ENCODE measurements around the gene ST8SIA6. TPM values are rescaled to one million over a fixed set of nuclear protein-coding genes. Genes with fewer than 3 reads are reported as not detected.

Gene ST8SIA6
- total RNA-seq, 2 donors from 2014 or later: 0.33 to 1.1 TPM

DNA sequence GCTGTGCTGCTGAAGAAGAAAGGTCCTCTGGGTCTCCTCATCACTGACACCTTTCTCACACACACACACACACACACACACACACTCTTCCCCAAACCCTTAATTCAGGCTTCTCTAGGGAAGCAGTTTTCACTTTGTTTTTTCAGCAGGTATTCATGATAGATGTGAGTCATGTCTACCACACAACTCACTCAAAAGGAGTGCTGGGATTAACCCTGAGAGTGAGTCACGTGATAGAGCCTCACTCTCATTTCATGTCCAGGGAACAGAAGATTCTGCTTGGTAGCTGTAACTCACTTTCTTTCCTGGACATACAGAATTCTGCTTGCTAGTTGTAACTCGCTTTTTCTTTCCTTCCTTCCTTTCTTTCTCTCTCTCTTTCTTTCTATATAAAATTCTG lies 181.0 kb downstream of the ST8SIA6 start:
- peaks cover 29% of the 10 kb centered on the region for H3K9me3 ChIP-seq (ENCODE audit: control insufficient read depth, low read length)
- H3K27me3 ChIP-seq (ENCODE audit: control insufficient read depth, insufficient read depth, low read length, poor library complexity, severe bottlenecking): no peaks in the 10 kb centered on the region
- H3K4me1 ChIP-seq (ENCODE audit: control insufficient read depth, insufficient read depth, low read length): no peaks in the 10 kb centered on the region
- H3K27ac Mint-ChIP-seq: no peak overlapping the region
- H3K27me3 Mint-ChIP-seq (ENCODE audit: insufficient read depth): no peaks in the 10 kb centered on the region
- TF ChIP-seq, protein P1, sequence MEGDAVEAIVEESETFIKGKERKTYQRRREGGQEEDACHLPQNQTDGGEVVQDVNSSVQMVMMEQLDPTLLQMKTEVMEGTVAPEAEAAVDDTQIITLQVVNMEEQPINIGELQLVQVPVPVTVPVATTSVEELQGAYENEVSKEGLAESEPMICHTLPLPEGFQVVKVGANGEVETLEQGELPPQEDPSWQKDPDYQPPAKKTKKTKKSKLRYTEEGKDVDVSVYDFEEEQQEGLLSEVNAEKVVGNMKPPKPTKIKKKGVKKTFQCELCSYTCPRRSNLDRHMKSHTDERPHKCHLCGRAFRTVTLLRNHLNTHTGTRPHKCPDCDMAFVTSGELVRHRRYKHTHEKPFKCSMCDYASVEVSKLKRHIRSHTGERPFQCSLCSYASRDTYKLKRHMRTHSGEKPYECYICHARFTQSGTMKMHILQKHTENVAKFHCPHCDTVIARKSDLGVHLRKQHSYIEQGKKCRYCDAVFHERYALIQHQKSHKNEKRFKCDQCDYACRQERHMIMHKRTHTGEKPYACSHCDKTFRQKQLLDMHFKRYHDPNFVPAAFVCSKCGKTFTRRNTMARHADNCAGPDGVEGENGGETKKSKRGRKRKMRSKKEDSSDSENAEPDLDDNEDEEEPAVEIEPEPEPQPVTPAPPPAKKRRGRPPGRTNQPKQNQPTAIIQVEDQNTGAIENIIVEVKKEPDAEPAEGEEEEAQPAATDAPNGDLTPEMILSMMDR (conservative IDR thresholded peaks at IDR 0.05): no peak
- peaks cover 1% of the 10 kb centered on the region for H3K4me1 Mint-ChIP-seq
- peak; percentile 49 for DNase-seq
- no peaks in the 10 kb centered on the region for H3K36me3 ChIP-seq (ENCODE audit: control insufficient read depth, insufficient read depth, low read length)
- H3K9me3 Mint-ChIP-seq: peaks cover 27% of the 10 kb centered on the region
- 85 to 94% methylated on average over 2 of the region's 2 CpGs for WGBS, 2 experiments (ENCODE audit: insufficient coverage in 1 of 2, insufficient read length in 1 of 2)
- H3K27ac ChIP-seq (ENCODE audit: low read depth, low read length): no peak overlapping the region
- no peak overlapping the region for H3K4me3 ChIP-seq (ENCODE audit: low read length)
- no peak overlapping the region for H3K4me3 Mint-ChIP-seq
- peaks cover 2% of the 10 kb centered on the region for H3K36me3 Mint-ChIP-seq (ENCODE audit: low read depth)
- H3K9ac ChIP-seq (ENCODE audit: extremely low read depth, low read length, poor library complexity, severe bottlenecking): no peak overlapping the region

DNA sequence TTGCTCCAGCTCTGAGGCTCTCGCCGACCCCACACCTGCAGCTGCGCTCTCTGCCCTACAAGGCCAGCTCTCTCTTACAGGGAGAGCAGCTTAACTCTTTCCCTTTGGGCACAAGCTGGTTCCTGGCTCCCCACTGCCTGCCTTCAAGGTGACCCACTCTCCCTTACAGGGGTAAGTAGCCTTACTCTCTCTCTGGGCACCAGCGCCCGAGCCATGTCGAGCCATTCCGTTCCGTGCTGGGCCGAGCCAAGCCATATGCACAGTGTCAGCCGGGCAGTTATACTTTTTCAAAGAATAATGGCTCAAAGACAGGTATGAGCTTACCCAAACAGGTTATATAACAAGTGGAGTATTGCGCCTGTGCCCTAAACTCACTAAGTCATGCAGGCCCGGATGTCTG lies 181.7 kb downstream of the ST8SIA6 start:
- Histone ChIP-seq H3K27ac (ENCODE audit: low read depth, low read length) (no peak overlapping the region), H3K4me1 (ENCODE audit: control insufficient read depth, insufficient read depth, low read length) (no peaks in the 10 kb centered on the region), H3K27me3 (ENCODE audit: control insufficient read depth, insufficient read depth, low read length, poor library complexity, severe bottlenecking) (no peaks in the 10 kb centered on the region), H3K4me3 (ENCODE audit: low read length) (no peak overlapping the region), H3K9ac (ENCODE audit: extremely low read depth, low read length, poor library complexity, severe bottlenecking) (no peak overlapping the region), H3K9me3 (ENCODE audit: control insufficient read depth, low read length) (peaks cover 22% of the 10 kb centered on the region), H3K36me3 (ENCODE audit: control insufficient read depth, insufficient read depth, low read length) (no peaks in the 10 kb centered on the region)
- H3K4me1 Mint-ChIP-seq: peaks cover 1% of the 10 kb centered on the region
- H3K9me3 Mint-ChIP-seq: peaks cover 23% of the 10 kb centered on the region
- H3K4me3 Mint-ChIP-seq: no peak overlapping the region
- WGBS, 2 experiments (ENCODE audit: insufficient coverage in 1 of 2, insufficient read length in 1 of 2): 91 to 99% methylated on average over 6 to 12 of the region's 12 CpGs
- peak; percentile 42 for DNase-seq
- no peak overlapping the region for H3K27ac Mint-ChIP-seq
- H3K36me3 Mint-ChIP-seq (ENCODE audit: low read depth): peaks cover 2% of the 10 kb centered on the region
- TF ChIP-seq, protein P1 (conservative IDR thresholded peaks at IDR 0.05): no peak
- no peaks in the 10 kb centered on the region for H3K27me3 Mint-ChIP-seq (ENCODE audit: insufficient read depth)

Other genes with a start within 250 kb of the ST8SIA6 start
- gene VIM, start 226.4 kb downstream of the ST8SIA6 start, total RNA-seq: 100 to 1,000 TPM in 1 of 2 donors, 10 to 100 TPM in 1; 84.3 to 155 TPM
- gene HACD1, start 162.8 kb upstream of the ST8SIA6 start, total RNA-seq: 10 to 100 TPM; 25.6 to 34.1 TPM
- 10 to 100 TPM; 26.7 to 30.0 TPM for gene STAM, start 189.6 kb upstream of the ST8SIA6 start, total RNA-seq